Activated T-cell treated with anti-CD3 and anti-CD28 coated beads, Interleukin-2, amount 50 U/mL, for 4 hours (primary cell): Measurements from ENCODE around the gene RPS8. TPM values are rescaled to one million over a fixed set of nuclear protein-coding genes. Genes with fewer than 3 reads are reported as not detected.
"Not testable (repeated sequence)": the region's sequence is repeated elsewhere in the genome, so short reads cannot be mapped to it uniquely, and the experiment has no call there.

Source experiments
- ATAC-seq, 2 donors: fragments of 200-7000 bp; cut with Tn5 transposase; one replicate each; pipeline ENCODE4 v1.10.0; 2021
- DNase-seq: peaks from one replicate; pipeline ENCODE4 v3.0.0-alpha.2; 2020
- H3K27me3 Mint-ChIP-seq: one replicate; pipeline ENCODE4 v1.8.0; 2021; ENCODE audit warnings: low read depth, mixed read lengths
- H3K36me3 Mint-ChIP-seq: one replicate; pipeline ENCODE4 v1.8.0; 2022; ENCODE audit warnings: mixed read lengths; ENCODE audit not compliant: insufficient read depth
- H3K4me1 Mint-ChIP-seq: one replicate; pipeline ENCODE4 v1.8.0; 2021; ENCODE audit warnings: low read depth, mixed read lengths
- H3K4me3 Mint-ChIP-seq: one replicate; pipeline ENCODE4 v1.8.0; 2021; ENCODE audit warnings: mild to moderate bottlenecking, moderate library complexity, mixed read lengths
- H3K9me3 Mint-ChIP-seq: one replicate; pipeline ENCODE4 v1.8.0; 2021; ENCODE audit warnings: mixed read lengths
- total RNA-seq, 3 donors: library from RNA; stranded (reverse); gene quantifications; one replicate each; pipeline ENCODE4 v1.2.1, GENCODE V29; 2021

Gene RPS8
- total RNA-seq, 3 donors from 2014 or later, result 2,825 to 3,013 (median 2,945) TPM

DNA sequence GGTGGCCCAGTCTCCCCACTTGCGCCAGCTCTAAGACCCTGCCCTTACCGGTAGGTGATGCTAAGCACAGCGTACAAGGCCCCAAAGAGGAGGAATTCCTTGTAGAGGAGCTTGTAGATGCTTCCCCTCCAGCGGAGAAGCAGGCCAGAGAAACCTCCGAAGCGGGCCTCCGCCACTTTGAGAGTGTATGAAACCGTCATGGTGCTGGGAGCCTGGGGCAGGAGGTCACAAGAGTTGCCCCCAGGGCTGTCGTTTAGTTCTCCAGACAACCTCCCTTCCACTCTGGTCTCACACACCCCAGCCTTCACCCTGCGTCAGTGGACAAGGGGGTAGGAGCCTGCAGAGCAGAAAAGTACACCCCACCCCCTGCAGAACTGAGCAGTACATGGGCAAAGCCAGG, 12.2 kb downstream of the RPS8 start:
- Mint-ChIP-seq H3K9me3 (no peaks in the 10 kb centered on the region), H3K36me3 (peaks cover 4% of the 10 kb centered on the region), H3K4me1 (peaks cover 30% of the 10 kb centered on the region), H3K27me3 (no peaks in the 10 kb centered on the region), H3K4me3 (no peak overlapping the region)
- ATAC-seq, result no peak
- DNase-seq, result no peak

DNA sequence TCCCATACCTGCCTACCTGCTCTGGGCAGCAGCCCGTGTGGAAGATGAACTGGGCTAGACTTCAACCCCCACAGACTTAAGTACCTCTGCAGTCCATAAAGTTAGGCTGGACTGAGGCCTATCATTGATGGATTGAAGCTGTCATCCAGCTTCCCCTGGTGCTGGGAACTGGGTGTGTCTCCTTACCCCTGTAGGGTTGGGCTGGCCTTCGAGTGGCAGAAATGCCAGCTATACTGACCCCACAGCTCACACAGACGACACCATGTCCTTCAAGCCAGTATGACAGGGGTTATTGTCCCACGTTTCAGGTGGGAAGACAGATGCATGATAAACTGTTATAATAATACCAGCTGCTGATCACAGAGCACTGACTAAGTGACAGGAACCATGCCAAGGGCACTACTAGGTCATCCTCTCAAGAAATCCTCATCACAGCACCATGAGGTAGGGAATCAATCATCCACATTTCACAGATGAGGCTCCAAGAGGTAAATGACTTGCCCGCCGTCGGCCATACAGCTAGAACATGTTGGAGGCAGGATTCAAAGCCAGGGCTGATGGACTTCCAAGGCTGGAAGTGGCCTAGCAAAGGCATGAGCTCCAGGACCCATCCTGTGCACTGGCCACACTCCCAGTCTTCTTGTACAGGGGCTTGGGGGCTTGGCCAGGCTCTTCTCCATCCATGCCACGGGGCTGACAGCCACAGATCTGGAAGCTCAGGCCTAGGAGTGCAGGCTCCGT, 12.9 kb downstream of the RPS8 start, which contains the start of gene BEST4:
Gene BEST4 (minus strand): TSS at position 51 of the 741 bp plus-strand sequence. CDS start 465 bp downstream, outside the sequence.
- H3K4me3 Mint-ChIP-seq, result no peak within 1 kb of the TSS
- peaks cover 28% of the 10 kb centered on the region for H3K4me1 Mint-ChIP-seq
- ATAC-seq, result no peak
- H3K9me3 Mint-ChIP-seq, result no peaks in the 10 kb centered on the region
- H3K27me3 Mint-ChIP-seq, result no peaks in the 10 kb centered on the region
- H3K36me3 Mint-ChIP-seq, result peaks cover under 1% of the 10 kb centered on the region
- no peak for DNase-seq

DNA sequence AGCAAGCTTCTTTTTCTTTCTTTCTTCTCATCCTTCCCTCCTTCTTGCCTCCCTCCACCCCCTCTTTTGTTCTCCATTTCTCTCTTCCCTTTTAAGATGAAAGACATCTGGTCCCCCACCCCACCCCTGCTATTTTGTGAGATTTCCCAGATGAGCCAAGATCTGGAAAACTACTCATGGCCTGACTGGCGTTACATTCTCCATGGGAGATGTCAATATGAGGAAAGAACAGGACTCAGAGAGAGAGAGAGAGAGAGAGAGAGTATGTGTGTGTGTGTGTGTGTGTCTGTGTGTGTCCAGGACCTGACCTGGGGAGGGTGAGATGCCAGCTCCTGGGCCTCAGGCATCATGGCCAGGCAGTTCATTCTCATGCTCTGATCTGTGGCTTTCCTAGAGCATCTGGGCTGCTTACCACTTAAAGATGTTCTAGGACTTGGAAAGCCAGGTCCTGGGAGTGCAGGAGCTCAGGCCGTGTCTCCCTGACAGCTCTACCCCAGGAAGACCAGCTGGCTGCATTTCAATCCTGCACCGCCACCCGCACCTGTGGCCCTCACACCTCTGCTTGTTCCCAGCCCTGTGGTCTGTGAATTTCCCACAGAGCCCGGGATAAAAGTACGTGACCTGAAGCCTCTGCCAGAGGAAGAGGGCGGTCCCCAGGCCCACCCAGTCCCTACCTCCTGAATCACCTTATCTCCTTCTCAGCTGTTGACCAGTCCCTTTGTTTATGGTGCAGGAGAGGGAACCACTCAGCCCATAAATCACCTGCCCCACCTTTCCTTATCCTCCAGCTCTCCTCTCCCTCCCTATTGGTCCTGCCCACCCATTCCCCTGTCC, 15.8 kb downstream of the RPS8 start:
- Mint-ChIP-seq H3K4me3 (no peak overlapping the region), H3K27me3 (no peaks in the 10 kb centered on the region), H3K9me3 (no peaks in the 10 kb centered on the region), H3K36me3 (no peaks in the 10 kb centered on the region), H3K4me1 (peaks cover 7% of the 10 kb centered on the region)
- DNase-seq (no peak), ATAC-seq (no peak)

DNA sequence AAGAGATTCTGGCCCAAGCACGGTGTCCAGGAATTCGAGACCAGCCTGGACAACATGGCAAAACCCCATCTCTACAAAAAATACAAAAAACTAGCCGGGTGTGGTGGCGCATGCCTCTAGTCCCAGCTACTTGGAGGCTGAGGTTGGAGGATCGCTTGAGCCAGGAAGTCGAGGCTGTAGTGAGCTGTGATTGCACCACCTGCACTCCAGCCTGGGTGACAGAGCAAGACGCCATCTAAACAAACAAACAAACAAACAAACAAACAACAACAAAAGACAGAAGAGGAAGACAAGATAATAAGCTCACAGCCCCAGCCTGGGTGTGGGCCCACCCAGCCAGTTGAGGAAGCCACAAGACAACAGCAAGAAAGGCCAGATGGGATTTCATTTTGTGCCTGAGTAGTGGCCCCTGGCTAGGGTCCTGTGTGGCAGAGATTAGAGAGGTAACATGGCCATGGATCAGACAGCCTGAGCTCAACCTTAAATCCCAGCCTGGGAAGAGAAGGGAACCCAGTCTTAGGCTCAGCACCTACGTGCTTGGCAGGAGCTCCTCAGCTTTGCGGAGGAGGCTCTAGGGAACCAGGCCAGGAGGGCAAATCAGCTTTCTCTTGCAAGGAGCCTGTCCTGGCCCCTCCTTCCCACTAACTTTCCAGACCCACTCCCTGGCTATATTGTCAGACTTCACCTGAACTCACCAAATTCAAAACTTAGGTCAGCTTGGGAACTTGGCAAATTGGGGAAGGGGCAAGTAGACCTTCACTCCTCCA, 17.6 kb downstream of the RPS8 start:
- ATAC-seq (no peak), DNase-seq (no peak)
- H3K4me3 Mint-ChIP-seq, result no peak overlapping the region
- no peaks in the 10 kb centered on the region for H3K27me3 Mint-ChIP-seq
- H3K36me3 Mint-ChIP-seq, result no peaks in the 10 kb centered on the region
- H3K9me3 Mint-ChIP-seq, result no peaks in the 10 kb centered on the region
- peaks cover 2% of the 10 kb centered on the region for H3K4me1 Mint-ChIP-seq

DNA sequence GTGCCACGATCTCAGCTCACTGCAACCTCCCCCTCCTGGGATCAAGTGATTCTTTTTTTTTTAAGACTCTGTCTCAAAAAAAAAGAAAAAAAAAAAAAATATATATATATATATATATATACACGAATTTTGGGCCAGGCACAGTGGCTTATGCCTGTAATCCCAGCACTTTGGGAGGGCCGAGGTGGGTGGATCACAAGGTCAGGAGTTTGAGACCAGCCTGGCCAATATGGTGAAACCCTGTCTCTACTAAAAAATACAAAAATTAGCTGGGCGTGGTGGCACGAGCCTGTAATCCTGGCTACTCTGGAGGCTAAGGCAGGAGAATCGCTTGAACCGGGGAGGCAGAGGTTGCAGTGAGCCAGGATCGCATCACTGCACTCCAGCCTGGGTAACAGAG, 22.5 kb downstream of the RPS8 start:
- not testable (repeated sequence) for ATAC-seq, H3K9me3 Mint-ChIP-seq, DNase-seq, H3K4me3 Mint-ChIP-seq, H3K27me3 Mint-ChIP-seq
- Mint-ChIP-seq H3K36me3 (peaks cover 14% of the 10 kb centered on the region), H3K4me1 (peaks cover 21% of the 10 kb centered on the region)

DNA sequence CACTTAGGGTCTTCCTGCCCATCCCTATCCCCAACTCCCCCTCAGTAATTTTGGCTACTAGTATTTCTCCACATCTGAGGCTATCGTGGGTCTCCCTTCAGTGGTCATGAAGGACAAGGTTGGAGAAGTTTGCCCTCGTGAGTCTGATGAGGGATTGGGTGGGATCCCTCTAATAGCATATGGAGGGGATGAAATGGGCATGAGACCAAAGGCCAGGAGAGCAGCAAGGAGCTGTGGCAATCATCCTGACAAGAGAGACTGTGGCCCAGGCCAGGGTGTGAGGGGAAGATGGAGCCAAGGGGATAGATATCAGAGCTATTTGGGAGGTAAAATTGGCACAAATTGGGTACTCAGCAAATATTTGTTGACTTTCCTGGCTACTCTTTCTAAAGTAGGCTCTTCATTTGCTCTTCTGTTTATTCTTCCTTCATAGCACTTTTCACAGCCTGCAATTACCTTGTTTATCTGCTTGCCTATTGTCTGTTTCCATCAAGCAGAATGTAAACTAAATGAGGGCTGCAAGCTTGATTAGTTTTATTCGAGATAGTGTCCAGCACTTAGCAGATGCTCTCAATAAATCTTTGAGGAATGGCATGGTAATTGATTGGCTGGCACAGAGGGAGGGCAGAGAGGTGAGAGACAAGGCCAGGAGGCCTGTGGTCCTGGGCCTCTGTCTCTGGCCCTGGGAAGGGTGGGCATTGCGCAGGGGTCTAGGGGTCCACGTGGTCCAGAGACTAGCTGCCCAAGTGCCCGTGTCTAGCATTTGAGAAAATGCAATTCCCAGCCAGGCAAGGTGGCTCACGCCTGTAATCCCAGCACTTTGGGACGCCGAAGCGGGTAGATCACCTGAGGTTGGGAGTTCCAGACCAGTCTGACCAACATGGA, 23.4 kb downstream of the RPS8 start:
- no peak for ATAC-seq
- H3K4me3 Mint-ChIP-seq, result peak overlapping the region; percentile 96
- H3K4me1 Mint-ChIP-seq, result peaks cover 26% of the 10 kb centered on the region
- peaks cover 22% of the 10 kb centered on the region for H3K36me3 Mint-ChIP-seq
- DNase-seq, result no peak
- no peaks in the 10 kb centered on the region for H3K9me3 Mint-ChIP-seq
- no peaks in the 10 kb centered on the region for H3K27me3 Mint-ChIP-seq

DNA sequence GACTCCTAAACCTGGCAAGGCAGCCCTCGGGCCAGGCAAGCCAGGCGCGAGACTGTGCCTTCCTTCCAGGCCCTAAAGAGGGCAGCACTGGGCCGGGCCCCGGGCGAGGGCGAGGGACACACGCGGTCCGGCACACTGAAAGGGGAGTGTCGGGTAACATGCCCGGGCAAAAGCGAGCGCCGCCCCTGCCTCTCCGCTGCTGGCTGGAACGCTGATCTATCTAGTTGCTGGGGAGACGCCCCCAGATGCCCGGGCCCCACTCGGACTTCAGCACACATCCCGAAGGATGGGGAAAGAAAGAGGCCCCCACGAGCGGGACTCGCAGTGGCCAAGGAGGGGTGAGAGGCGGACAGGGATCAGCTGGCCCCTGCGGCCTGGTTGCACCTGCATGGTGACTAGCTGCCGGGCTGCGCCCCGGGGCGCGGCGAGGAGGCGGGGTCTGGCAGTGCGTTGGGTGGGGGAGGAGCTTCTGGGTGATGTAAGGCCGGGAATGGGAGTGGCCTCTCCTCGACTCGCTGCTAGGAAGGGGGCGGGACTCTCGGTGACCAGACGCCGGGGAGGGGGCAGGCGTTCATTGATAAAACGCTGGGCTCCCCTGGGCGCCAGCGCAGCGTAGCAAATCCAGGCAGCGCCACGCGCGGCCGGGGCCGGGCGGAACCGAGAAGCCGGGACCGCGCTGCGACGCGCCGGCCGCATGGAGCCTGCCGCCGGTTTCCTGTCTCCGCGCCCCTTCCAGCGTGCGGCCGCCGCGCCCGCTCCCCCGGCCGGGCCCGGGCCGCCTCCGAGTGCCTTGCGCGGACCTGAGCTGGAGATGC, 24.6 kb downstream of the RPS8 start, which contains the start of gene PLK3:
Gene PLK3 (plus strand): TSS at position 608 of the 815 bp plus-strand sequence. CDS start 87 bp downstream, at position 695.
- Mint-ChIP-seq H3K9me3 (no peaks in the 10 kb centered on the region), H3K4me3 (peak within 1 kb of the TSS; percentile 96), H3K4me1 (peaks cover 33% of the 10 kb centered on the region), H3K36me3 (peaks cover 33% of the 10 kb centered on the region), H3K27me3 (no peaks in the 10 kb centered on the region)
- ATAC-seq, result peak; percentile 82
- peak; percentile 98 for DNase-seq

DNA sequence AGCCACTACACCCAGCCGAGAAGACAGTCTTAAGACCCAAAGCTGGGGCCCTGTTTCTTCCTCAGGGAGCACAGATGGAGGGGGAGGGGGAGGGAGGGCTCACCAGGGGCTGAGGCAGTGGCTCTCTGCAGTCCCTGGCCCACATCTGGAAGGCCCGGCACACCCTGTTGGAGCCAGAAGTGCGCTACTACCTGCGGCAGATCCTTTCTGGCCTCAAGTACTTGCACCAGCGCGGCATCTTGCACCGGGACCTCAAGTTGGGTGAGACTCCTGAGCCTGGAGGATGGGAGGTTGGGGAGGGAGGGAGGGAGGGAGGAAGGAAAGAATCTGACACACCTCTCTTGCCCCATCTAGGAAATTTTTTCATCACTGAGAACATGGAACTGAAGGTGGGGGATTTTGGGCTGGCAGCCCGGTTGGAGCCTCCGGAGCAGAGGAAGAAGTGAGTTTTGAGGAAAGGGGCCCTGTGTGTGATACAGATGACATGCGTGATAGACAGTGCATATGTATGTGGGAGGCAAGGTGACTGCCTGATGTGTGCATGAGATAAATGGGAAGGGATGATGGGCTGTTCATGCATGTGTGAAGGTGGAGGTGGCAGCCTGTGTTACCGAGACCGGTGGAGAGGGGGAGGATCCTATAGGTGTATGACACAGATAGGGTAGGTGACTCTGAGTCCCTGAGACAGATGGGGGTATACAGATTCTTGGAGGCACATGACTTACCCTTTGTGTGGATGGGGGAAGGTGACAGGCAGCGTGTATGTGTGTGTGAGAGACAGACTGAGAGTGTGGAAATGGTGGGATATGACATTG, 26.4 kb downstream of the RPS8 start:
- no peak for DNase-seq
- Mint-ChIP-seq H3K4me1 (peaks cover 44% of the 10 kb centered on the region), H3K9me3 (no peaks in the 10 kb centered on the region), H3K4me3 (peak overlapping the region; percentile 93), H3K36me3 (peaks cover 44% of the 10 kb centered on the region), H3K27me3 (no peaks in the 10 kb centered on the region)
- ATAC-seq, result peak; percentile 12 to 19

DNA sequence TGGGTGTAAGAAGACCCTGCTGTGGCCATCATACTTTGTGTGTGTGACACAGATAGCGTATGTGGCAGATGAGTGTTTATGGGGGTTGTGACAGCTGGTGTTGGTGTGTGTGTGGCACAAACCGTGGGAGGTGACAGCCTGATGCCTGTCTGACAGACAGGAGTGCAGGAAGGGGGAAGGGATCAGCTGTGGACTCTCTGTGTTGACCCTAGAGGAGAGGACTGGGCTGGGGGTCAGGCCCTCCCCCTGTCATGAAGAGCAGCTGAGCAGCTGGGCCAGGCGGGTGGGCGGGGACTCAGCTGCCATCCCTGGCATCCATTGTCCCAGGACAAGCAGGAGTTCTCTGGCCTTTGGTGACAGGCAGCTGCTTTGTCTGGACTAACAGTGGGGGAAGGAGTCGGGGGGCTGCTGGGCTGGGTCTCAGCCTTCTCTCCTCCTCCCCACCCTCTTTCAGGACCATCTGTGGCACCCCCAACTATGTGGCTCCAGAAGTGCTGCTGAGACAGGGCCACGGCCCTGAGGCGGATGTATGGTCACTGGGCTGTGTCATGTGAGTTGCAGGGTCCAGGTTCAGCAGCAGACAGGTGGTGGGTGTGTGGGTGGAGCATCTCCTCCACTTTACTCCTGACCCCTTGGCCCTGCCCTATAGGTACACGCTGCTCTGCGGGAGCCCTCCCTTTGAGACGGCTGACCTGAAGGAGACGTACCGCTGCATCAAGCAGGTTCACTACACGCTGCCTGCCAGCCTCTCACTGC, 27.1 kb downstream of the RPS8 start:
- Mint-ChIP-seq H3K27me3 (no peaks in the 10 kb centered on the region), H3K4me3 (peak overlapping the region; percentile 93), H3K9me3 (no peaks in the 10 kb centered on the region), H3K36me3 (peaks cover 52% of the 10 kb centered on the region), H3K4me1 (peaks cover 51% of the 10 kb centered on the region)
- DNase-seq (no peak), ATAC-seq (no peak)

DNA sequence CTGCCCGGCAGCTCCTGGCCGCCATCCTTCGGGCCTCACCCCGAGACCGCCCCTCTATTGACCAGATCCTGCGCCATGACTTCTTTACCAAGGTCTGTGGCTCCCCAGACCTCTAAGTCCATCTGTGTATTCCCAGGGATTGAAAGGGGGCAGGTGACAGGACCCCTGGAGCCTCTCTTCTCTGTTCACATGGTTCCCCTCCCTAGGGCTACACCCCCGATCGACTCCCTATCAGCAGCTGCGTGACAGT, 27.6 kb downstream of the RPS8 start:
- DNase-seq (no peak), ATAC-seq (no peak)
- peaks cover 53% of the 10 kb centered on the region for H3K36me3 Mint-ChIP-seq
- peaks cover 56% of the 10 kb centered on the region for H3K4me1 Mint-ChIP-seq
- H3K27me3 Mint-ChIP-seq, result no peaks in the 10 kb centered on the region
- no peaks in the 10 kb centered on the region for H3K9me3 Mint-ChIP-seq
- peak overlapping the region; percentile 93 for H3K4me3 Mint-ChIP-seq

DNA sequence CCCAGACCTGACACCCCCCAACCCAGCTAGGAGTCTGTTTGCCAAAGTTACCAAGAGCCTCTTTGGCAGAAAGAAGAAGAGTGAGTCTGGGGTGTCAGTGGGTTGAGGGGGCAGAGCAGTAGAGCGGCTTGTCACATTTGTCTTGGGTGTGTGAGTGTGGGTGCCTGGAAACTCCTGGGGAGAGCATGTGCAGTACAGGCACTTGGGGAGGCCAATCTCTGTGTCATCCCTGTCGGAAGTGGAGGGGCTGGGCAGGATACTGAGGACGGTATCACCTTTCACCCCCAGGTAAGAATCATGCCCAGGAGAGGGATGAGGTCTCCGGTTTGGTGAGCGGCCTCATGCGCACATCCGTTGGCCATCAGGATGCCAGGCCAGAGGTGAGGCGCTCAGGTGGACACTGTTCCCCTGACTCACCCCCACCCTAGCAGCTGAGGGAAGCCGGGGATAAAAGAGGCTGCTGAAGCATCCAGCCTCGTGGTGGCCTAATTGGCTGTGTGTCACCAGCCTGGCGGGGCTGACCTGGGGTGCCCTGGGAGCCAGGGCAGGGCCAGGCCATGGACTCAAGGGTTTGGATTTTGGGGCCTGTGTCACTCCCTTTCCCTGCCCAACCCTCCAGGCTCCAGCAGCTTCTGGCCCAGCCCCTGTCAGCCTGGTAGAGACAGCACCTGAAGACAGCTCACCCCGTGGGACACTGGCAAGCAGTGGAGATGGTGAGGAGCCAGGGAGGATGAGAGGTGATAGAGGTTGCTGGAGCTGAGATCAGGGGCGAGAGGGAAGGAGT, 28.2 kb downstream of the RPS8 start:
- no peaks in the 10 kb centered on the region for H3K27me3 Mint-ChIP-seq
- DNase-seq, result no peak
- ATAC-seq, result no peak
- peaks cover 60% of the 10 kb centered on the region for H3K4me1 Mint-ChIP-seq
- no peaks in the 10 kb centered on the region for H3K9me3 Mint-ChIP-seq
- H3K36me3 Mint-ChIP-seq, result peaks cover 53% of the 10 kb centered on the region
- peak overlapping the region; percentile 93 for H3K4me3 Mint-ChIP-seq
